Caco-2 (cell line): ENCODE results near the gene WDCP. TPM values are rescaled to one million over a fixed set of nuclear protein-coding genes. Genes with fewer than 3 reads are reported as not detected.

Experiments
- BruUV-seq: library from RNA; stranded (reverse); fragments of 400-500 nt; replicated peaks from 2 replicates; lab custom pipeline; 2021; lab: Mats Ljungman, UMichigan
- CTCF ChIA-PET: fragments of 300-600 bp; sonication (Branson Sonifier 250); formaldehyde crosslinking; loops from one replicate; lab custom pipeline; 2022; ENCODE audit warnings: antibody characterized with exemption; lab: Charles Lee
- POLR2A ChIA-PET: fragments of 300-600 bp; sonication (Branson Sonifier 250); formaldehyde crosslinking; loops from one replicate; lab custom pipeline; 2022; ENCODE audit warnings: antibody characterized with exemption; lab: Charles Lee
- DNase-seq, 2 experiments: peaks; one replicate each; pipeline versions ENCODE4 v3.0.0 to v3.0.0-alpha.2; 2020 to 2022
- H3K27me3 ChIP-seq: replicated peaks from 2 replicates; pipeline ENCODE4 v1.6.0; 2011; ENCODE audit warnings: low read length; ENCODE audit not compliant: control insufficient read depth, insufficient read depth
- H3K36me3 ChIP-seq: 2 replicates; pipeline ENCODE4 v1.5.1; 2011; ENCODE audit warnings: low read length; ENCODE audit not compliant: control insufficient read depth, insufficient read depth
- H3K4me1 ChIP-seq: fragments of 250-450 bp; sonication (Bioruptor Pico); 2 replicates; pipeline ENCODE4 v1.5.1; 2020; ENCODE audit warnings: mild to moderate bottlenecking
- H3K4me3 ChIP-seq: 2 replicates; pipeline ENCODE4 v1.5.1; 2011; ENCODE audit warnings: low read depth, mild to moderate bottlenecking, control low read depth, low read length
- H3K9me3 ChIP-seq: fragments of 250-450 bp; sonication (Bioruptor Pico); 2 replicates; pipeline ENCODE4 v1.5.1; 2020; ENCODE audit warnings: mild to moderate bottlenecking, moderate library complexity
- H3K27ac Mint-ChIP-seq: one replicate; pipeline ENCODE4 v1.8.0; 2022; ENCODE audit warnings: mixed read lengths; ENCODE audit not compliant: unreplicated experiment
- H3K27me3 Mint-ChIP-seq: one replicate; pipeline ENCODE4 v1.8.0; 2022; ENCODE audit warnings: mixed read lengths; ENCODE audit not compliant: insufficient read depth, unreplicated experiment
- H3K36me3 Mint-ChIP-seq: one replicate; pipeline ENCODE4 v1.8.0; 2022; ENCODE audit warnings: mild to moderate bottlenecking, mixed read lengths; ENCODE audit not compliant: insufficient read depth, unreplicated experiment
- H3K4me1 Mint-ChIP-seq: one replicate; pipeline ENCODE4 v1.8.0; 2022; ENCODE audit warnings: low read depth, mixed read lengths; ENCODE audit not compliant: unreplicated experiment
- H3K4me3 Mint-ChIP-seq: one replicate; pipeline ENCODE4 v1.8.0; 2022; ENCODE audit warnings: mild to moderate bottlenecking, moderate library complexity, mixed read lengths; ENCODE audit not compliant: unreplicated experiment
- H3K9me3 Mint-ChIP-seq: one replicate; pipeline ENCODE4 v1.8.0; 2022; ENCODE audit warnings: mixed read lengths; ENCODE audit not compliant: unreplicated experiment
- CTCF ChIP-seq, 2 experiments: fragments of 200-600 bp in 1 of 2; IDR thresholded peaks; 1 replicate in 1 of 2; 2 replicates in 1 of 2; pipeline versions ENCODE4 v1.5.1 to v1.8.0; 2011 to 2022; ENCODE audit warnings: antibody characterized with exemption in 1 of 2, control low read depth in 1 of 2, inconsistent platforms in 1 of 2, low read depth in 1 of 2, low read length in 1 of 2, mild to moderate bottlenecking in 1 of 2, moderate library complexity in 1 of 2; ENCODE audit not compliant: insufficient read depth in 1 of 2, severe bottlenecking in 1 of 2, unreplicated experiment in 1 of 2
- intact Hi-C: fragments of 100-400 bp; cut with micrococcal nuclease; formaldehyde crosslinking; loops from one replicate; pipeline ENCODE4 v1.10.0; 2022; ENCODE audit not compliant: unreplicated experiment
- total RNA-seq: library from RNA; stranded (reverse); gene quantifications from 2 replicates; pipeline ENCODE4 v1.2.3, GENCODE V29; 2022

Gene WDCP
- total RNA-seq, 1 experiment from 2014 or later, result 13.0 TPM

DNA sequence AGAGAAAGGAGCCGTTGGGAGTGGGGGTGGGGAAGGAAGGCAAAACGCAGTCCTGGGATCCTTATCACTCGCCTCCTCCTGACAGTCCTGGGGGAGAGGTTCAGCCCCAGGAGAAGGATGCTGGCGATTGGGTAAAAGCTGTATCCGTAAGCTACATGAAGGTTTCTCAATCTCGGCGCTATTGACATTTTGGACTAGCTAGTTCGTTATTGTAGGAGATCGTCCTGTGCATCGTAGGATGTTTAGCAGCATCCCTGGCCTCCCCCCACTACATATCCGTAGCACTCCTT lies 38.0 kb upstream of the WDCP start:
- Histone ChIP-seq H3K4me3 (peak overlapping the region; percentile 54), H3K36me3 (0 out of 2 replicates have a peak, but pooled peaks cover 3% of the 10 kb centered on the region), H3K4me1 (peaks cover 8% of the 10 kb centered on the region), H3K9me3 (no peaks in the 10 kb centered on the region), H3K27me3 (no peaks in the 10 kb centered on the region)
- no peaks in the 10 kb centered on the region for H3K9me3 Mint-ChIP-seq
- TSS peak; percentile 58 for BruUV-seq
- intact Hi-C loops, result loop anchor here (2.0 kb wide), 3 partner anchors 72 to 298 kb away; partner anchors contain the start of gene UBXN2A
- POLR2A ChIA-PET, result interaction anchor here (1.8 to 2.4 kb wide), 2 partner anchors 9 to 159 kb away, joined by 8 to 39 read pairs; partner anchors contain the start of genes ATAD2B and SF3B6
- peak overlapping the region; percentile 82 for H3K4me3 Mint-ChIP-seq
- peak overlapping the region; percentile 91 for H3K27ac Mint-ChIP-seq
- H3K36me3 Mint-ChIP-seq, result peaks cover 41% of the 10 kb centered on the region
- DNase-seq, result no peak
- TF ChIP-seq CTCF (IDR thresholded peaks at IDR 0.05; ENCODE audit: insufficient read depth in 1 of 2, low read depth in 1 of 2, low read length in 1 of 2, severe bottlenecking in 1 of 2, unreplicated experiment in 1 of 2), result no peak
- CTCF ChIA-PET, result interaction anchor here (0.5 to 2.2 kb wide), 6 partner anchors 9 to 145 kb away, joined by 3 to 22 read pairs (median 9); partner anchors contain the start of genes SF3B6 and WDCP
- peaks cover 13% of the 10 kb centered on the region for H3K4me1 Mint-ChIP-seq
- no peaks in the 10 kb centered on the region for H3K27me3 Mint-ChIP-seq

GRCh38 chr2:24084386-24085199 lies 37.4 kb upstream of the WDCP start, which contains the start of gene TP53I3:
Gene TP53I3 (minus strand): TSS chr2:24084834. CDS start chr2:24084326, 508 bp downstream.
- Mint-ChIP-seq H3K4me1 (peaks cover 13% of the 10 kb centered on the region), H3K9me3 (no peaks in the 10 kb centered on the region), H3K27ac (peak within 1 kb of the TSS; percentile 91), H3K27me3 (no peaks in the 10 kb centered on the region), H3K36me3 (peaks cover 46% of the 10 kb centered on the region), H3K4me3 (peak within 1 kb of the TSS; percentile 82)
- H3K36me3 ChIP-seq, result 0 out of 2 replicates have a peak, but pooled peaks cover 3% of the 10 kb centered on the region
- ChIA-PET POLR2A (interaction anchor here (1.0 to 2.4 kb wide), 9 partner anchors 8 to 709 kb away, joined by 3 to 39 read pairs (median 7); partner anchors contain the start of genes ATAD2B, FAM228B, SF3B6 and WDCP), CTCF (interaction anchor here (0.6 to 2.3 kb wide), 27 partner anchors 8 to 260 kb away, joined by 3 to 64 read pairs (median 4); partner anchors contain the start of genes ATAD2B, FAM228B, MFSD2B and SF3B6)
- BruUV-seq, result no TSS peak
- TF ChIP-seq CTCF (IDR thresholded peaks at IDR 0.05; ENCODE audit: insufficient read depth in 1 of 2, low read depth in 1 of 2, low read length in 1 of 2, severe bottlenecking in 1 of 2, unreplicated experiment in 1 of 2), result peak; percentile 71 to 95
- no peaks in the 10 kb centered on the region for H3K9me3 ChIP-seq
- H3K27me3 ChIP-seq, result no peaks in the 10 kb centered on the region
- peak; percentile 94 to 99 for DNase-seq
- peak within 1 kb of the TSS; percentile 54 for H3K4me3 ChIP-seq
- peaks cover 8% of the 10 kb centered on the region for H3K4me1 ChIP-seq
- intact Hi-C loops, result loop anchor here (1.0 to 2.0 kb wide), 11 partner anchors 8 to 298 kb away; partner anchors contain the start of genes ATAD2B, FAM228B, PFN4 and SF3B6
